HCT116 (cell line): ENCODE data around the gene COA1. TPM values are rescaled to one million over a fixed set of nuclear protein-coding genes. Genes with fewer than 3 reads are reported as not detected.

Experiments used
- ATAC-seq: fragments of 200-7000 bp; cut with Tn5 transposase; 2 replicates; pipeline ENCODE4 v1.9.1; 2020; ENCODE audit warnings: mild to moderate bottlenecking, moderate library complexity
- BruUV-seq: library from RNA; stranded (reverse); fragments of 400-500 nt; replicated peaks from 2 replicates; lab custom pipeline; 2021; lab: Mats Ljungman, UMichigan
- CTCF ChIA-PET: fragments of 300-600 bp; sonication (Branson Sonifier 250); formaldehyde crosslinking; loops from one replicate; lab custom pipeline; 2021; ENCODE audit warnings: antibody characterized with exemption; lab: Charles Lee
- POLR2A ChIA-PET: fragments of 300-600, 350-600 bp; sonication (Branson Sonifier 250); formaldehyde crosslinking; loops from one replicate; lab custom pipeline; 2021; ENCODE audit warnings: antibody characterized with exemption; lab: Charles Lee
- RAD21 ChIA-PET, 2 experiments: fragments of 300-600 bp; sonication (Branson Sonifier 250); formaldehyde crosslinking; loops; one replicate each; lab custom pipeline; 2023; ENCODE audit warnings: low total read pairs in 2 of 2; ENCODE audit not compliant: uncharacterized antibody in 2 of 2, unreplicated experiment in 2 of 2, low non-redundant PET in 1 of 2; lab: Charles Lee
- DNase-seq: peaks from one replicate; pipeline ENCODE4 v3.0.0-alpha.2; 2010; ENCODE audit warnings: low read depth, low spot score
- H2AFZ ChIP-seq: fragments of 200-600 bp; shearing (Covaris generic), sonication (generic); 2 replicates; pipeline ENCODE4 v1.6.1; 2017; ENCODE audit warnings: low read depth, mixed run types, mixed read lengths, antibody characterized with exemption, low read length; ENCODE audit not compliant: poor library complexity, severe bottlenecking
- H3K27ac ChIP-seq: 2 replicates; pipeline ENCODE4 v1.5.1; 2012; ENCODE audit warnings: low read depth, low read length
- H3K27me3 ChIP-seq: fragments of 200-600 bp; sonication (generic); 2 replicates; pipeline ENCODE4 v1.6.1; 2016; ENCODE audit warnings: mixed run types, low read length, mixed read lengths; ENCODE audit not compliant: insufficient read depth
- H3K36me3 ChIP-seq, 2 experiments: fragments of 200-500 bp in 1 of 2; fragments of 200-600 bp in 1 of 2; sonication (Bioruptor generic) in 1 of 2; sonication (generic) in 1 of 2; 2 replicates each; pipeline versions ENCODE4 v1.5.1 to v1.6.1; 2014 to 2016; ENCODE audit warnings: low read length in 2 of 2, inconsistent platforms in 1 of 2, mixed read lengths in 1 of 2, mixed run types in 1 of 2; ENCODE audit not compliant: insufficient read depth in 2 of 2, control insufficient read depth in 1 of 2
- H3K4me1 ChIP-seq, 2 experiments: fragments of 200-600 bp in 1 of 2; sonication (generic) in 1 of 2; 2 replicates each; pipeline versions ENCODE4 v1.5.1 to v1.6.1; 2012 to 2017; ENCODE audit warnings: low read length in 2 of 2, inconsistent platforms in 1 of 2, mild to moderate bottlenecking in 1 of 2, mixed read lengths in 1 of 2, mixed run types in 1 of 2, moderate library complexity in 1 of 2; ENCODE audit not compliant: insufficient read depth in 2 of 2, control insufficient read depth in 1 of 2
- H3K4me2 ChIP-seq: fragments of 200-600 bp; sonication (generic); 2 replicates; pipeline ENCODE4 v1.6.1; 2017; ENCODE audit warnings: mixed run types, low read length, mixed read lengths
- H3K4me3 ChIP-seq, 2 experiments: fragments of 200-600 bp in 1 of 2; sonication (generic) in 1 of 2; replicated peaks in 1 of 2; 2 replicates each; pipeline ENCODE4 v1.5.1; 2011 to 2016; ENCODE audit warnings: low read length in 2 of 2, control low read depth in 1 of 2, low read depth in 1 of 2, mild to moderate bottlenecking in 1 of 2, mixed read lengths in 1 of 2, mixed run types in 1 of 2
- H3K79me2 ChIP-seq: fragments of 200-600 bp; sonication (generic); 2 replicates; pipeline ENCODE4 v1.6.1; 2017; ENCODE audit warnings: mild to moderate bottlenecking, mixed run types, low read length, moderate library complexity, mixed read lengths; ENCODE audit not compliant: insufficient read depth
- H3K9ac ChIP-seq: fragments of 200-600 bp; sonication (generic); 2 replicates; pipeline ENCODE4 v1.6.1; 2016; ENCODE audit warnings: low read length, mixed read lengths
- H3K9me2 ChIP-seq: fragments of 200-600 bp; sonication (generic), shearing (Covaris generic); 2 replicates; pipeline ENCODE4 v1.6.1; 2017; ENCODE audit warnings: mixed run types, mild to moderate bottlenecking, moderate library complexity; ENCODE audit not compliant: insufficient read depth
- H3K9me3 ChIP-seq, 2 experiments: fragments of 200-500 bp in 1 of 2; fragments of 200-600 bp in 1 of 2; sonication (Bioruptor generic) in 1 of 2; sonication (generic) in 1 of 2; 2 replicates each; pipeline ENCODE4 v1.6.1; 2014 to 2017; ENCODE audit warnings: low read length in 2 of 2, mixed read lengths in 2 of 2, inconsistent platforms in 1 of 2, low read depth in 1 of 2, mild to moderate bottlenecking in 1 of 2, mixed run types in 1 of 2, moderate library complexity in 1 of 2; ENCODE audit not compliant: control insufficient read depth in 1 of 2, insufficient read depth in 1 of 2
- H4K20me1 ChIP-seq: fragments of 200-600 bp; sonication (generic), shearing (Covaris generic); 2 replicates; pipeline ENCODE4 v1.6.1; 2017; ENCODE audit warnings: mixed run types, mild to moderate bottlenecking, moderate library complexity; ENCODE audit not compliant: insufficient read depth
- CBX3 ChIP-seq: IDR thresholded peaks from 2 replicates; pipeline ENCODE4 v1.6.1; 2012; ENCODE audit warnings: low read depth
- CTCF ChIP-seq, 3 experiments: fragments of 200-600 bp in 1 of 3; sonication (generic) in 1 of 3; IDR thresholded peaks in 2 of 3; conservative IDR thresholded peaks in 1 of 3; 2 replicates each; pipeline ENCODE4 v1.5.1; 2012 to 2017; ENCODE audit warnings: low read depth in 2 of 3, low read length in 2 of 3, antibody characterized with exemption in 1 of 3, borderline replicate concordance in 1 of 3, control low read depth in 1 of 3, mild to moderate bottlenecking in 1 of 3, mixed read lengths in 1 of 3, mixed run types in 1 of 3, moderate library complexity in 1 of 3; ENCODE audit not compliant: insufficient read depth in 1 of 3
- ELF1 ChIP-seq: IDR thresholded peaks from 2 replicates; pipeline ENCODE4 v1.6.1; 2012; ENCODE audit warnings: low read depth, borderline replicate concordance
- POLR2A ChIP-seq: IDR thresholded peaks from 2 replicates; pipeline ENCODE4 v1.7.0; 2011; ENCODE audit warnings: borderline replicate concordance; ENCODE audit not compliant: insufficient read depth, insufficient read length; ENCODE audit errors: extremely low read depth
- ZFX ChIP-seq: fragments of 450-650 bp; IDR thresholded peaks from 2 replicates; pipeline ENCODE4 v1.6.1; 2017
- intact Hi-C: fragments of 100-400 bp; cut with micrococcal nuclease; formaldehyde crosslinking; loops from 2 replicates; pipeline ENCODE4 v1.10.0; 2022
- total RNA-seq: library from RNA; stranded (reverse); gene quantifications from one replicate; pipeline ENCODE4 v1.2.1, GENCODE V29; 2021; ENCODE audit not compliant: unreplicated experiment

The COA1 gene
- total RNA-seq, 1 experiment from 2014 or later, result 78.5 TPM

GRCh38 chr7:43768201-43768886, 39.0 kb upstream of the COA1 start:
- TF ChIP-seq CTCF (IDR thresholded peaks at IDR 0.05 in 2 of 3, conservative IDR thresholded peaks at IDR 0.05 in 1 of 3; ENCODE audit: borderline replicate concordance in 1 of 3, insufficient read depth in 1 of 3, low read depth in 2 of 3, low read length in 2 of 3) (no peak), ELF1 (no peak)
- POLR2A ChIA-PET, result no interaction called here
- Histone ChIP-seq H3K4me1 (peaks cover 20 to 21% of the 10 kb centered on the region in 2 experiments), H2AFZ (no peak overlapping the region), H3K9ac (no peak overlapping the region), H3K9me2 (no peaks in the 10 kb centered on the region), H3K27ac (no peak overlapping the region), H4K20me1 (no peaks in the 10 kb centered on the region), H3K4me2 (no peak overlapping the region), H3K27me3 (no peaks in the 10 kb centered on the region), H3K79me2 (no peaks in the 10 kb centered on the region), H3K4me3 (no peak overlapping the region), H3K9me3 (no peaks in the 10 kb centered on the region), H3K36me3 (no peaks in the 10 kb centered on the region; a peak in 1 of 4 replicates)
- RAD21 ChIA-PET, result no interaction called here
- intact Hi-C loops, result no loop called here
- CTCF ChIA-PET, result interaction anchor here (1.2 kb wide), 1 partner anchor 71 kb away, joined by 3 read pairs; no protein-coding TSS in a partner anchor
- ATAC-seq (no peak), DNase-seq (no peak)
- no TSS peak for BruUV-seq

- Histone ChIP-seq H3K4me1 (peaks cover 23 to 30% of the 10 kb centered on the region in 2 experiments), H3K9ac (no peak overlapping the region), H3K79me2 (no peaks in the 10 kb centered on the region), H3K27me3 (no peaks in the 10 kb centered on the region)
- TF ChIP-seq POLR2A (no peak), CBX3 (no peak), ZFX (no peak)
- TF ChIP-seq, all 23 proteins: peak for 0
- ChIA-PET RAD21 (interaction anchor here in 1 of 2 experiments (0.6 kb wide), 1 partner anchor 43 kb away, joined by 4 read pairs; no protein-coding TSS in a partner anchor), CTCF (no interaction called here), POLR2A (no interaction called here)
- Histone ChIP-seq H3K36me3 (no peaks in the 10 kb centered on the region; a peak in 1 of 4 replicates), H3K4me2 (no peak overlapping the region), H2AFZ (no peak overlapping the region), H4K20me1 (no peaks in the 10 kb centered on the region), H3K27ac (no peak overlapping the region), H3K9me2 (no peaks in the 10 kb centered on the region), H3K9me3 (no peaks in the 10 kb centered on the region), H3K4me3 (no peak overlapping the region)
- no peak for ATAC-seq
- no TSS peak for BruUV-seq
- intact Hi-C loops, result no loop called here
- no peak for DNase-seq
Observed at GRCh38 chr7:43767311-43767710, 38.0 kb upstream of the COA1 start.
